Measurements from ENCODE around the gene STOML1. TPM values are rescaled to one million over a fixed set of nuclear protein-coding genes. Genes with fewer than 3 reads are reported as not detected.

The STOML1 gene
- total RNA-seq, 1 experiment from 2014 or later = 19.9 TPM

GRCh38 chr15:74019734-74020133 lies 27.6 kb upstream of the STOML1 start:
- no peak for DNase-seq (ENCODE audit: low read depth)

- DNase-seq (ENCODE audit: low read depth) = no peak
Observed at GRCh38 chr15:74013374-74013894, 21.3 kb upstream of the STOML1 start.

- DNase-seq (ENCODE audit: low read depth) = no peak
Observed at GRCh38 chr15:74011610-74012009, 19.5 kb upstream of the STOML1 start.

- DNase-seq (ENCODE audit: low read depth) = no peak
Observed at GRCh38 chr15:74010929-74011540, 18.9 kb upstream of the STOML1 start.

GRCh38 chr15:74008901-74009300 lies 16.8 kb upstream of the STOML1 start:
- no peak for DNase-seq (ENCODE audit: low read depth)

- no peak for DNase-seq (ENCODE audit: low read depth)
Observed at GRCh38 chr15:74007820-74008371, 15.8 kb upstream of the STOML1 start.

DNA sequence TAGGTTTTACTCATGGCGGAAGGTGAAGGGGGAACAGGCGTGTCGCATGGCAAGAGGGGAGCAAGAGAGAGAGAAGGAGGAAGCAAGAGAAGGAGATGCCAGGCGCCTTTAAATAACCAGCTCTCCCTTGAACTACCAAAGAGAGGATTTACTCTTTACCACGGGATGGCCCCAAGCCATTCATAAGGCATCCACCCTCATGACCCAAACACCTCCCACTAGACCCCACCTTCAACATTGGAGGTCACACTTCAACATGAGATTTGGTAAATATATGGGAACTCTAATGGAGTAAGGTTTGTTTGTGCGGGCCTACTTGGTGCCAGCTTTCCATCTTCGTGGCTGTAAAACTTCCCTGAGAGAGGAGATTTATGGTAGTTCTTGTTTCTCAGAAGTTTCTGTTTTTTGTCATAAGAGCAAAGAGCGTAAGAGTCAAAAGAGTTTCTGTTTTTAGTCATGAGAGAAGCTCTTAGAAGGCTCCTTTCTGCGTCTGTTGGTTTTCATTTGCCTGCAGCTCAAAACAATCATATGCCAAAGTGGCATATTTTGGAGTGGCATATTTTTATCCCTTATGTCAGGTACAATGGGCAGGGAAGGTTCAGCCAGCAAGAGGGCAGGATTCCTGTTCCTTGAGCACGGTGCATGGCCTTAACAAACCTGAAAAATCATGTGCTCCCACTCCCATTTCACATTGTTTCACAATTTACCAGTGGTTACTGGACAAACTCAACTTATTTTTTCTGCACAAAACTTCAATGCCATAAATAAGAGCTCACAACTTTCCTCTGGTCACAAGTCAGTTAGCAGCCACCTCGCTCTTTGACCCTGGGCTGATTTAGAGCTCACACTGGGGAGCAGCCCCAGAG lies 14.9 kb upstream of the STOML1 start:
- no peak for DNase-seq (ENCODE audit: low read depth)

- DNase-seq (ENCODE audit: low read depth) = no peak
Observed at GRCh38 chr15:73997986-73998385, 5.9 kb upstream of the STOML1 start.

DNA sequence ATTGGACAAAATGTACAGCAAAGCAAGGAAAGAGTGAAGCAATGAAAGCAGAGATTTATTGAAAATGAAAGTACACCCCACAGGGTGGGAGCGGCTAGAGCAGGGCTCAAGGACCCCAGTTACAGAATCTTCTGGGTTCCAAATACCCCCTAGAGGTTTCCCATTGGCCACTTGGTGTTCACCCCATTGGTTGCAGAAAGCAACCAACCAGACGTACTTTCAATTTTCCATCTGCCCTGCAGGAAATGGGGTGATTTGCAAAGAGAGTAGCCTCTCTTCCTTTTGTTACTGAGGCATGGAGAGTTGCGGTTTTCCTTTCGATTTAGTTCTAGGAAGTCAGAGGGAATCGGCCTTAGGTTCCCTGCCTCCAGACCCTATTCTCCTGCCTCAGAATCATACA lies 4.8 kb upstream of the STOML1 start:
- peak; percentile 80 for DNase-seq (ENCODE audit: low read depth)

DNA sequence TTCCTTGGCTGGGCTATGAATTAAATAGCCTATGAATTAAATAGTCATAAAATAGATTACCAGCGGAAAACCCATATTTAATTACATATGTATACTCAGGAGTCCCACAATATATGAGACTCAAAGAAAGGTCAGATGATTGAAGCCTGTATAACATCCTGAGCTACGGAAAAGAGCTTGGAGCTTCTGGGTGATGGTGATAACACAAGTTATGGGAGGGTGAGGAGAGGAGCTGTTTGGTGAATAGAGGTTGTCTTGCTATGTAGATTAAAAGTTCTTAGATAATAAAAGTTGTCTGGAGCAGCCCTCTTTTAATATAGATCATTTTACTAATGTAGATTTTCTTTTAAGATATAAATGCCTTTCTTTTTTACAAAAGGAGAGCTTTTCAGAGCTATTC lies 4.2 kb upstream of the STOML1 start:
- no peak for DNase-seq (ENCODE audit: low read depth)

GRCh38 chr15:73994912-73995622 lies 3.0 kb upstream of the STOML1 start:
- no peak for DNase-seq (ENCODE audit: low read depth)

DNA sequence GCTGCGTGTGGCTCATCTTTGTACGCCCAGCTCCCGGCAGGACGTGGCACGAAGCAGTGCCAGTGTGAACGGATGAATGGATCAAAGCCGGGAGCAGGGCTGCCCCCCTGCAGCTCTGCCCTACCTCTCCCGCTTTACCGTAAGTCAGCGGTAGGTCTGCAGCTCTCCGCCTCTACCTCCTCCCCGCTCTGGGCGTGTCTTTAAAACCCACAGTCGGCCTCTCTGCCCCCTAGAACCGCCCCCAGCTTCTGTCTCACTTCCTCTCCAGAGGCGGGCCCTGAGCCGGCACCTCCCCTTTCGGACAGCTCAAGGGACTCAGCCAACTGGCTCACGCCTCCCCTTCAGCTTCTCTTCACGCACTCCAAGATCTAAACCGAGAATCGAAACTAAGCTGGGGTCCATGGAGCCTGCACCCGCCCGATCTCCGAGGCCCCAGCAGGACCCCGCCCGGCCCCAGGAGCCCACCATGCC lies 2.4 kb upstream of the STOML1 start, which contains the start of gene PML:
Gene PML, plus strand, starts transcription at position 304 of the 471 bp plus-strand sequence. Its CDS starts 97 bp downstream, at position 401.
- peak; percentile 97 for DNase-seq (ENCODE audit: low read depth)

DNA sequence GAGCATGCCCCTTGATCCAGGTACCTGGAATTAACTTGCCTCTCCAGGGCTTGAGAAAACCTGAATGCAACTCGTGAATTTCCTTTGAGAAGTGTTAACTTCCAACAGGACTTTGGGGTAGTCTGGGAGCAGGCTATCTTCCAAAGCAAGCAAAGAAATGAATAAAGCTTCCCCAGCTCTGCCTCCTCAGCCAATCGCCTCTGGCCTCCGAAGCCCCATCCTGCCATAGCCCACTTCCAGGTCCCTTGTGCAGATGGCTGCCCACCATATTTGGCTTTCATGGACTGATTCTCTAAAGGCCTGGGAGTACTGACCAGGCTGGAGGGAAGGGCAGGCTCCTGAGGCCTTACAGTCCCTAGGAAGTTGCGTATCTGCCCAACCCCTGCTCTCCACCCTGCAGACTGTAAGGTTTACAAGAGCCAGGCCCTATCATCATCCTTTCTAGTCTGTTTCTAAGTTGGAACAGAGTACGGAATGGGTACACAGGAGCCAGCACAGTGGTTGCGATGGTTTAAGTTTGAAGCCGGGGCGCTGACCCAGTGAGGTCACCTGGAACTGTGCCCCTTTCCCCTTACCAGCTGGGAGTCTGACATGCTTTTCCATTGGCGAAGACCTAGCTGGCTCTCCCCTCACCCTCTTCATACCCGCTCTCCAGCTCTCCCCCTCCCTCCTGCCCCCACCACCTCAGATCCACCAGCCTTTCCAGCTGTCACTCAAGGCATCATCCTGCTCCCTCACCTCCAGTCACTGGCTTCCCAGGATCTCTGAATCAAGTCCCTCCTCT lies 1.3 kb upstream of the STOML1 start:
- no peak for DNase-seq (ENCODE audit: low read depth)

- DNase-seq (ENCODE audit: low read depth) = no peak
Observed at GRCh38 chr15:73992594-73992898, 451 bp upstream of the STOML1 start.

DNA sequence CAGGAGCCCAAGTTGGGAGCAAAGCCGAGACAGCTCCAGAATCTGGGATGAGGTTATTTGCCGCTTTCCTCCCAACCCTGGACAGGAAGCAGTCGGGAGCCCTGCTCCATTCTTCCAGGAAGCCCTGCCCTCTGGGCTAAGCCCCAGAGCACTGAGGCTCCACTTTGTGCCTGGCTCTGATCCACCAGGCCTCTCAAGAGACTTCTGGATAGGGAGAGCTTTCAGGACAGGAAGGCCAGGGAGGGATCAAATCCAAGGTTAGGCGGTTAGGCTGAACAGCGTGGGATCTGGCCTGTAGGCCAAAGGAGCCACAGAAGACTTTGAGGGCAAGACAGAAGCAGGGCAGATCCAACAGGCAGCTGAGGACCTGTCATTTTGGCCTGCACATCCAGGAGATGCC lies 835 bp downstream of the STOML1 start:
- DNase-seq (ENCODE audit: low read depth) = peak; percentile 54

DNA sequence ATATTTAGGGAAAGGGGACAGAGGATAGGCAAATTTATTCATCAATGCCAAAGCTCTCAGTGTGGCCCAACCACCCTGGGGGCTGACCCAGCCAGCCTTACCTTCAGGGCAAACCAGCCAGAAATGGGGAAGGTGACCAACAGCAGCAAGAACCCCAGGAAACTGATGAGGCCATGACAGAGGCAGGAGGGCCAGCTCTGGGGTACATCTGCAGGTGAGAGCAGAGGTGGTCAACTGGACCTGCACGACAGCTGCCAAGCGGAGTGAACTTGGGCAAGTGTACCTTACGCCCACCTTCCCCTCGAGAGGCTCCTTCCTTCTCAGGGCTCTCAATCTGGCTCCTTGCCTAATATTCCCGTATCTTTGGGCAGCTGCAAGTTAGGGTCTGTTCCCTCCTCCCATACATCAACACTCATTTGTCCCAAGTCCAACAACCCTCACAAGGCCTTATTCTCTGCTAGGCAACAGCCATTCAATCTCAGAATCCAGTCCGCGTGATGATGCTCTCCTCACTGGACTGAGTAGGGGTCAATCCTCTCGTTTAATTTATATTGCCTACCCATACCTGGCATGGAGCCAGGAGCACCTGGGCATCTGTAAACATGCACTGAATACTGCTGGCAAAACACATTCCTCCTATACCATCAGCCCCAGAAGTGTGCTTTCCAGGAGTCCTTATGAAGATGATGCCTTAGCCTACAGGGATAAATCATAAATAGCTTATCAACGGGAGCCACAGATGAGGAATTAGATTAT lies 1.7 kb downstream of the STOML1 start:
- DNase-seq (ENCODE audit: low read depth) = no peak

GRCh38 chr15:73989001-73989798 lies 2.9 kb downstream of the STOML1 start:
- DNase-seq (ENCODE audit: low read depth) = peak; percentile 75

DNA sequence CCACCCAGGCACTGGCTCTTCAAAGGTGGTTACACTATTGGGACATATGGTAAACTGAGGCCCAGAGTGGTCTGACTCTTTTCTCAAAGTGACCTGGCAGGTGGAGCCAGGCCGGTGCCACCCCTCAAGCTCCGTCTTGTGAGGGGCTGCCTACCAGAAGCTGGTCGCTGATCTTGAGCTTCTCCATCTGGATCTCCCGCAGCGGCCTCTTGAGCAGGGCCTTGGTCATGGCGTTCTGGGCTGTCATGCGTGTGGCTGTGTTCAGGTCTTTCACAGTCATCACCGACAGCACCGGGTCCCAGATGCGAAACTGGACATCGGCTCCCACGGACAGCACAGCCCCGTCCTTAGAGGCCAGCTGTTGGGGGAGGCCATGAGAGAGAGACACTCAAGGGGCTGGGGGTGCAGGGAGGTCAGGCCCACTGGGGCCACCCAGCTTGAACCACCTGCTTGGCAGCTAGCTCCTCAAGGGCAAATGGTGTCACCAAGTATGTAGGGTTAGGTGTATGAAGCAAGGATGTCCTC lies 3.6 kb downstream of the STOML1 start:
- no peak for DNase-seq (ENCODE audit: low read depth)

- DNase-seq (ENCODE audit: low read depth) = peak; percentile 89
Observed at GRCh38 chr15:73987681-73988444, 4.2 kb downstream of the STOML1 start.
